BLaER1 treated with 17β-estradiol and CSF1 and Interleukin-3, amounts not matched to agents 10 nM and 100 nM (cell line): Measurements from ENCODE around the gene CEP68.

Source experiments
- H3K27ac ChIP-seq, 11 experiments: shearing (Covaris generic); formaldehyde crosslinking; 2 replicates each; pipeline ENCODE4 v1.8.1; 2022
- H3K27me3 ChIP-seq, 11 experiments: shearing (Covaris generic); formaldehyde crosslinking; 2 replicates each; pipeline ENCODE4 v1.8.1; 2022
- H3K36me3 ChIP-seq, 11 experiments: shearing (Covaris generic); formaldehyde crosslinking; 2 replicates each; pipeline ENCODE4 v1.8.1; 2022
- H3K4me1 ChIP-seq, 10 experiments: shearing (Covaris generic); formaldehyde crosslinking; 2 replicates each; pipeline ENCODE4 v1.8.1; 2022
- H3K4me2 ChIP-seq, 11 experiments: shearing (Covaris generic); formaldehyde crosslinking; 2 replicates each; pipeline ENCODE4 v1.8.1; 2022
- H3K4me3 ChIP-seq, 10 experiments: shearing (Covaris generic); formaldehyde crosslinking; 2 replicates each; pipeline ENCODE4 v1.8.1; 2022
- H3K9ac ChIP-seq, 11 experiments: shearing (Covaris generic); formaldehyde crosslinking; 2 replicates each; pipeline ENCODE4 v1.8.1; 2022
- H3K9me3 ChIP-seq, 11 experiments: shearing (Covaris generic); formaldehyde crosslinking; replicated peaks in 1 of 11; 2 replicates each; pipeline ENCODE4 v1.8.1; 2022
- H4K20me1 ChIP-seq, 11 experiments: shearing (Covaris generic); formaldehyde crosslinking; 2 replicates each; pipeline ENCODE4 v1.8.1; 2022
- Cebpa-rat ChIP-seq, 11 experiments: shearing (Covaris generic); IDR thresholded peaks; 2 replicates each; pipeline ENCODE4 v1.8.1; 2022

CEP68 gene

DNA sequence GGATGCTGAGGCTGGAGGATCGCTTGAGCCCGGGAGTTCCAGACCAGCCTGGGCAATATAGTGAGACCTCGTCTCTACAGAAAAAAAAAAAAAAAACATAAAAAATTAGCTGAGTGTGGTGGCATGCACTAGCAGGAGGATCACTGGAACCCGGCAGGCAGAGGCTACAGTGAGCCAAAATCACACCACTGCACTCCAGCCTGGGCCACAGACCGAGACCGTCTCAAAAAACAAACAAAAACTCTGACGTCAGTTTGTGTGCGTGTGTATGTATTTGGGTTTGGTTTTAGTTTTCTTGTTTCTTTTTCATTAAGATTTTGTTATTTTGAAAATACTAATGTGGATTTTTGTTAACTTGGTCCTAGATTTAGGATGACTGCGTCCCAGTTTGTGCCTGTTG, 19.0 kb downstream of the CEP68 start:
- no peaks in the 10 kb centered on the region for H3K27me3 ChIP-seq
- no peak for TF ChIP-seq Cebpa-rat (IDR thresholded peaks at IDR 0.05)
- H3K27ac ChIP-seq = no peak overlapping the region
- H4K20me1 ChIP-seq = peaks cover 22 to 100% (median 56%) of the 10 kb centered on the region in 11 experiments; a peak in 21 of 22 replicates
- 0 out of 22 replicates have a peak overlapping the region, but pooled peaks of 1 of the 11 experiments have one; percentile 0 for H3K9ac ChIP-seq
- no peak overlapping the region for H3K4me2 ChIP-seq
- H3K4me1 ChIP-seq = peaks cover 15 to 71% (median 22%) of the 10 kb centered on the region in 10 experiments
- no peak overlapping the region for H3K4me3 ChIP-seq
- no peaks in the 10 kb centered on the region for H3K9me3 ChIP-seq
- peaks cover 88 to 100% (median 97%) of the 10 kb centered on the region in 11 experiments for H3K36me3 ChIP-seq

DNA sequence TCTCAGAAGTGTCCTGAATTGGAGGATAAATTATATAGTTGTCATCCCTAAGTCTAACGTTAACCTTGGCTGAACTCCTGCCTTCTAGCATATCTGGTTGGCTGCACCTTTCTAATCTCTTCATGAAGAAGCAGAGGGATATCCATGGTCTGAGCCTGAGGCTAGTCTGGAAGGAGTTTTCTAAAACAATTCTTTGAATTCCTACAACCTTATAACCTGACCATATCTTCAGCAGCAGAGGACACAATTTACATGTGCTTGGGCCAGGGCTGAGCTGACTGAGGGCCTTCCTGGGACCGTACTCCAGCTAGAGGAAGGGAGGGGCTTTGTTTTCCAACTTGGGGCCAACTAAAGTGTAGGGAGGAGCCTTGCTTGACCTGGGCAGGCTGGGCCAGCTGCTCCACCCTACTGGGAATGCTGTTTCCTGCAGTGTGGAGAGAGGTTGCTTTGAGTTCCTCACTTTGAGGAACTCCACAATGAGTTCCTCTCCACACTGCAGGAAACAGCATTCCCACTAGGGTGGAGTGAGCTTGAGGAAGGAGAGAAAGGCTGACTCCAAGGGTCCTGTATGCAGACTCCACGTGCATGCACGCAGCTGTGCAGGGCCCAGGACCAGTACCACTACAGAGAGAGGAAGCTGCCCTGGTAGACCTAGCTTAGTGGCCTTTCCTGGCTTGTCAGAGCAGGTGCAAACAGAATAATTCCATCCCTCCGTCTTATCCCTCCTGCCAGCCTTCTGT, 19.6 kb downstream of the CEP68 start:
- H3K4me1 ChIP-seq = peaks cover 15 to 71% (median 22%) of the 10 kb centered on the region in 10 experiments
- TF ChIP-seq Cebpa-rat (IDR thresholded peaks at IDR 0.05) = no peak
- H3K4me3 ChIP-seq = no peak overlapping the region
- H3K4me2 ChIP-seq = peak overlapping the region in 3 of 11 experiments; percentile 3 to 70 (median 10); a peak in 4 of 22 replicates
- 0 out of 22 replicates have a peak overlapping the region, but pooled peaks of 1 of the 11 experiments have one; percentile 0 for H3K9ac ChIP-seq
- H3K9me3 ChIP-seq = no peaks in the 10 kb centered on the region
- H3K27ac ChIP-seq = no peak overlapping the region
- H4K20me1 ChIP-seq = peaks cover 22 to 100% (median 54%) of the 10 kb centered on the region in 11 experiments; a peak in 21 of 22 replicates
- no peaks in the 10 kb centered on the region for H3K27me3 ChIP-seq
- peaks cover 87 to 100% (median 97%) of the 10 kb centered on the region in 11 experiments for H3K36me3 ChIP-seq

DNA sequence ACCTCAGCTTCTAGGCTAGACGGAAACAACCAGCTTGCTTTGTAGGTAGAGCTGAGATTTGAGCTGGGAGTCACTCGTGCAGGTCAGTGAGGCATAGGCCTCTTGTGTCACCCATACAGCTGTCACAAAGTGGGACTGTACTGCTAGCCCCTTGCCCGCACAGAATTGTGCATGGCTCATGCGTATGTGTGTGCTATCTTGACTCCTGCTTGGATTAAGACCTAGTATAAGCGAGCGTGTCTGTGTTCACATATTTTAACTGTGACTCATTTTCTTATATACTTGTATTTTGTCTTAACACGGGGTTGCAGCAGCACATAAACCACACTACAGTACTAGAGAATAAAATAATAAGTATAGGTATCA, 20.1 kb downstream of the CEP68 start:
- TF ChIP-seq Cebpa-rat (IDR thresholded peaks at IDR 0.05) = no peak
- no peak overlapping the region for H3K4me3 ChIP-seq
- no peaks in the 10 kb centered on the region for H3K9me3 ChIP-seq
- peak overlapping the region in 3 of 11 experiments; percentile 3 to 70 (median 10); a peak in 4 of 22 replicates for H3K4me2 ChIP-seq
- H3K9ac ChIP-seq = no peak overlapping the region
- H4K20me1 ChIP-seq = peaks cover 22 to 100% (median 53%) of the 10 kb centered on the region in 11 experiments; a peak in 21 of 22 replicates
- peaks cover 81 to 95% (median 92%) of the 10 kb centered on the region in 11 experiments for H3K36me3 ChIP-seq
- H3K27ac ChIP-seq = no peak overlapping the region
- H3K4me1 ChIP-seq = peaks cover 15 to 70% (median 22%) of the 10 kb centered on the region in 10 experiments
- no peaks in the 10 kb centered on the region for H3K27me3 ChIP-seq

DNA sequence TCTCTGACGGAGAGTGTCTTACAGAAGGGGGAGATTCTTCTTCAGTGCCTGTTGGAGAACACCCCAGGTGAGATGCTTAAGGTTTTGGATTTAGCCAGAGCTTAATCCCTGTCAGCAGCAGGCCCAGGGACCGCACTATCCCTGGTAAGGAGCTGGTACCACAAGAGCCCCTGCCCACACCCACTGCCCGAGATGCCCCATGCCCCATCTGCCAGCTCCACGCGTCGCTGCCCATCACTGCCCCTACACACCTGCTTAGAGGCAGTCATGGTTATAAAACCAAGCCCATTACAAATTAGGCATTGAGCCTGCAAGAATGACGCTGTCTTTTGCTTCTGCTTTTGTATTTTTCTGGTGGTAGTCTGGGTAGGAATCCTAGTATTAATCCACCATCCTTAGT, 21.7 kb downstream of the CEP68 start:
- Histone ChIP-seq H3K36me3 (peaks cover 77 to 92% (median 86%) of the 10 kb centered on the region in 11 experiments), H4K20me1 (peaks cover 27 to 100% (median 58%) of the 10 kb centered on the region in 11 experiments), H3K27me3 (no peaks in the 10 kb centered on the region), H3K9ac (no peak overlapping the region), H3K4me1 (peaks cover 28 to 72% (median 33%) of the 10 kb centered on the region in 10 experiments), H3K4me2 (no peak overlapping the region), H3K27ac (no peak overlapping the region), H3K4me3 (no peak overlapping the region), H3K9me3 (no peaks in the 10 kb centered on the region)
- TF ChIP-seq Cebpa-rat (IDR thresholded peaks at IDR 0.05) = no peak

DNA sequence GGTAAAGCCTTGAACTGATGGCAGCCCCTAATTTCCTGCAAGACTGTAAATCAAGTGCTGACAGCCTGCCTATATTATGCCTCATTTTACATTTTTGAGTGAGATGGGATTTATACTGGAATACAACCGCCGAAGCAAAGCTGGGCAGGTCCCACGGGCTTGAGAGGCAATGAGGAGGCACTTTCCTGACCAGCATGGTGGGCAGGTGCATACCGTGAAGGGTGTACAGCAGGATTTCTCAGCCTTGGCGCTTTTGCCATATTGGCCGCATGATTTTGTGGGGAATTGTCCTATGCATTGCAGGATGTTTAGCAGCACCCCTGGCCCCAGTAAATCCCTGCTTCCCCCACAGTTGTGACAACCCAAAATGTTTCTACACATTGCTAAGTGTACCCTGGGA, 22.8 kb downstream of the CEP68 start:
- Histone ChIP-seq H3K27ac (no peak overlapping the region), H3K9me3 (no peaks in the 10 kb centered on the region), H3K36me3 (peaks cover 77 to 92% (median 86%) of the 10 kb centered on the region in 11 experiments), H3K9ac (no peak overlapping the region), H3K4me2 (no peak overlapping the region), H3K4me3 (no peak overlapping the region), H3K27me3 (no peaks in the 10 kb centered on the region), H4K20me1 (peaks cover 30 to 100% (median 70%) of the 10 kb centered on the region in 11 experiments; a peak in 21 of 22 replicates), H3K4me1 (peaks cover 30 to 83% (median 38%) of the 10 kb centered on the region in 10 experiments)
- no peak for TF ChIP-seq Cebpa-rat (IDR thresholded peaks at IDR 0.05)

DNA sequence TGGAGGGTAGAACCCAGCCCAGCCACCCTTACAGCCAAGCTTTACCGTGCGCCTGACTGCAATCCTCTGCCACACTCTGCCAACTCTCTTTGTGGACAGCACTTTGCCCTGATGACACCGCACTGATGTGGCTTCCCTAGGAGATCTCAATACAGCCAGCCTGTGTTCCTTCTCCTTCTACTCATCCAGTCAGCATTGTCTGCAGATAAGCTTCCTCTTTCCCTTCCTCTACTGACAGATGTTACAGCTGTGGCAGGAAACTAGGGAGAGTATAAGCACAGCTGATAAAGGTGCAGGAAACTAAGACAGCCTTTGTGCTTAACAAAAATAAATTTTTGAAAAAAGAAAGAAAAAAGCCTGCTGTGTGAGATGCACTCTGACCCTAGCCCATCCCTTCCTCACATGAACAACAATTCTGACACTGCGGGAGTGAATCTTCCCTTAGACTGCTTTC, 25.0 kb downstream of the CEP68 start:
- TF ChIP-seq Cebpa-rat (IDR thresholded peaks at IDR 0.05) = no peak
- no peaks in the 10 kb centered on the region for H3K27me3 ChIP-seq
- peak overlapping the region in 10 of 11 experiments; percentile 25 to 70 (median 51); a peak in 15 of 22 replicates for H3K9ac ChIP-seq
- peak overlapping the region; percentile 38 to 83 (median 66); a peak in 21 of 22 replicates for H3K27ac ChIP-seq
- peak overlapping the region; percentile 12 to 81 (median 68) for H3K4me2 ChIP-seq
- peak overlapping the region in 1 of 10 experiments; percentile 26; a peak in 1 of 20 replicates for H3K4me3 ChIP-seq
- H3K4me1 ChIP-seq = peaks cover 30 to 81% (median 35%) of the 10 kb centered on the region in 10 experiments
- peaks cover 28 to 100% (median 80%) of the 10 kb centered on the region in 11 experiments; a peak in 20 of 22 replicates for H4K20me1 ChIP-seq
- H3K36me3 ChIP-seq = peaks cover 81 to 92% (median 87%) of the 10 kb centered on the region in 11 experiments
- H3K9me3 ChIP-seq = no peaks in the 10 kb centered on the region

DNA sequence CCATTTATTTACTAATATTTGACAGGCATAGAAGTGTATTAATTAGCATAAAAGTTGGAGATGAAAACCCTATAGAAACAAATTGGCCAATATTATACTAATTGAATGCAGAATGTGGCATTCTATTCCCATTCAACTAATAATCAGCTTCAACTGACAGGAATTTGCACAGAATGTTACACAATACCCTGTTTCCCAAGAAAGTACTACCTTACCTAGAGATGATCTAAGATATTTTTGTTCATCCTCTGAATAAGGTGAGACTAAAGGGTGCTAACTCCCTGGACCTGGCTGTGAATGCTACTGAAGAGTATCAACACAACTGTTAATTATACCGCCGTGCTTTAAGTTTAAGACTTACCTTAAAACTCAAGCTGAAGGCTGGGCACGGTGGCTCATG, 28.9 kb downstream of the CEP68 start:
- peaks cover 45 to 100% (median 84%) of the 10 kb centered on the region in 11 experiments; a peak in 19 of 22 replicates for H4K20me1 ChIP-seq
- peaks cover 85 to 93% (median 89%) of the 10 kb centered on the region in 11 experiments for H3K36me3 ChIP-seq
- no peak overlapping the region for H3K9ac ChIP-seq

DNA sequence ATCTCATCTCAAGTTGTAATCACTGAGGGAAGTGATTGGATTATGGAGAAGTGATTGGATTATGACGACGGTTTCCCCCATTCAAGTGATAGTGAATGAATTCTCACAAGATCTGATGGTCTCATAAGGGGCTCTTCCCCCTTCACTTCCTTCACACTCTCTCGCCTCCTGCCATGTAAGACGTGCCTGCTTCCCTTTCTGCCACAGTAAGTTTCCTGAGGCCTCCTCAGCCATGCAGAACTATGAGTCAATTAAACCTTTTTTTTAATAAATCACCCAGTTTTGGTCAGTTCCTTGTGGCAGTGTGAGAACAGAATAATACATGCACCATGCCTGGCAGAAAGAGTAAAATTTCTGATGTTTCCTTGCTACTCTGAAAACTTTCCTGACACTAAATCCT, 36.6 kb downstream of the CEP68 start:
- peaks cover 97 to 100% (median 100%) of the 10 kb centered on the region in 11 experiments for H3K36me3 ChIP-seq
- TF ChIP-seq Cebpa-rat (IDR thresholded peaks at IDR 0.05) = no peak
- peak overlapping the region in 1 of 10 experiments; percentile 20; a peak in 1 of 20 replicates for H3K4me3 ChIP-seq
- H4K20me1 ChIP-seq = peaks cover 19 to 100% (median 43%) of the 10 kb centered on the region in 11 experiments; a peak in 20 of 22 replicates
- H3K27ac ChIP-seq = no peak overlapping the region
- H3K9ac ChIP-seq = no peak overlapping the region
- peaks cover 0 to 19% (median 0%) of the 10 kb centered on the region in 10 experiments; a peak in 3 of 20 replicates for H3K4me1 ChIP-seq
- no peak overlapping the region for H3K4me2 ChIP-seq
- H3K27me3 ChIP-seq = no peaks in the 10 kb centered on the region
- H3K9me3 ChIP-seq = peaks cover 21 to 54% (median 50%) of the 10 kb centered on the region in 11 experiments

More for the DNA sequence above, 28.9 kb downstream of the CEP68 start:
- Histone ChIP-seq H3K4me3 (no peak overlapping the region), H3K4me2 (no peak overlapping the region), H3K9me3 (no peaks in the 10 kb centered on the region), H3K27ac (no peak overlapping the region), H3K4me1 (peaks cover 29 to 46% (median 33%) of the 10 kb centered on the region in 10 experiments), H3K27me3 (no peaks in the 10 kb centered on the region)
- no peak for TF ChIP-seq Cebpa-rat (IDR thresholded peaks at IDR 0.05)

DNA sequence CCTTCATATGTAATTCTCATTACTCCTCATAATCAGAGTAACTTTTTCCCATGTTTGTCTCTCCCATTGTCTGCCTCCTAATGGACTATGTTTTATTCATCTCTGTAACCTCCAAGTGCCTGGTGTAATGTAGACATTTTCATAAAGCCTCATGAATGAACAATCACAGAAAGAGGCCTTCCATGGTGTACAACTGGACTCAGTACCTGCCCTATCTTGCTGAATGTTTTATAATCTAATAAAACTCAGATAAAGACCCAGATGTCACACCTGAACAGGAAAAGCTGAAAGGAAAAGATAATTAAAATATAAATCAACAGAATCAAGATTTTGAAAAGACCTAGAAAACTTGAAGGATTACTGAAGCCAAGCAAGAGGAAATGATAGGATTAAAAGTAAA, 37.0 kb downstream of the CEP68 start:
- Histone ChIP-seq H3K27ac (no peak overlapping the region), H3K36me3 (peaks cover 98 to 100% (median 100%) of the 10 kb centered on the region in 11 experiments), H3K4me3 (peak overlapping the region in 2 of 10 experiments; percentile 19 to 20; a peak in 1 of 20 replicates), H4K20me1 (peaks cover 15 to 100% (median 42%) of the 10 kb centered on the region in 11 experiments; a peak in 19 of 22 replicates), H3K4me1 (peaks cover 0 to 19% (median 0%) of the 10 kb centered on the region in 10 experiments; a peak in 3 of 20 replicates), H3K9me3 (peaks cover 21 to 54% (median 50%) of the 10 kb centered on the region in 11 experiments), H3K4me2 (no peak overlapping the region), H3K9ac (no peak overlapping the region), H3K27me3 (no peaks in the 10 kb centered on the region)
- TF ChIP-seq Cebpa-rat (IDR thresholded peaks at IDR 0.05) = no peak
